Measurements from ENCODE around the gene PCARE.
"Not testable (repeated sequence)": the region's sequence is repeated elsewhere in the genome, so short reads cannot be mapped to it uniquely, and the experiment has no call there.

The PCARE gene

DNA sequence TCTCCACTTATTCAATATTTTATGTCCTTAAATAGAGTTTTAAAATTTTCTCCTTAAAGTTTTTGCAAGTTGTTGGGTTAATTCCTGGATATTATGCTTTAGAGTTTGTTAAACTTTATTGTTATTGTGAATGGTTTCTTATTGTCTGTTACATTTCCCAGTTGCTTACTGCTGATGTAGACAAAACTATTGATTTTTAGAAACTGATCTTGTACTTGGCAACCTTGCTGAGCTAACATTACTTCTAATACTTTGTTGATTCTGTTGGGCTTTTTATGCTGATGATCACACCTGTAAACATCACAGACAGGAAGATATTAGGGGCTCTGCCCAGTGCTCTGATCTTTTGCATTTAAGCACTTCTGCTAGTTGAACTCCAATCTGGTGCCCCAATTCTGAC is 38.1 kb upstream of the PCARE start:
- H3K27ac ChIP-seq = no peak overlapping the region
- no peaks in the 10 kb centered on the region for H3K27me3 ChIP-seq (ENCODE audit: insufficient read depth, low read depth, severe bottlenecking)
- TF ChIP-seq, protein P1, sequence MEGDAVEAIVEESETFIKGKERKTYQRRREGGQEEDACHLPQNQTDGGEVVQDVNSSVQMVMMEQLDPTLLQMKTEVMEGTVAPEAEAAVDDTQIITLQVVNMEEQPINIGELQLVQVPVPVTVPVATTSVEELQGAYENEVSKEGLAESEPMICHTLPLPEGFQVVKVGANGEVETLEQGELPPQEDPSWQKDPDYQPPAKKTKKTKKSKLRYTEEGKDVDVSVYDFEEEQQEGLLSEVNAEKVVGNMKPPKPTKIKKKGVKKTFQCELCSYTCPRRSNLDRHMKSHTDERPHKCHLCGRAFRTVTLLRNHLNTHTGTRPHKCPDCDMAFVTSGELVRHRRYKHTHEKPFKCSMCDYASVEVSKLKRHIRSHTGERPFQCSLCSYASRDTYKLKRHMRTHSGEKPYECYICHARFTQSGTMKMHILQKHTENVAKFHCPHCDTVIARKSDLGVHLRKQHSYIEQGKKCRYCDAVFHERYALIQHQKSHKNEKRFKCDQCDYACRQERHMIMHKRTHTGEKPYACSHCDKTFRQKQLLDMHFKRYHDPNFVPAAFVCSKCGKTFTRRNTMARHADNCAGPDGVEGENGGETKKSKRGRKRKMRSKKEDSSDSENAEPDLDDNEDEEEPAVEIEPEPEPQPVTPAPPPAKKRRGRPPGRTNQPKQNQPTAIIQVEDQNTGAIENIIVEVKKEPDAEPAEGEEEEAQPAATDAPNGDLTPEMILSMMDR (IDR thresholded peaks at IDR 0.05; ENCODE audit: low read depth, low read length) = no peak
- DNase-seq = no peak
- H3K9me3 ChIP-seq (ENCODE audit: severe bottlenecking) = no peaks in the 10 kb centered on the region
- no peaks in the 10 kb centered on the region for H3K36me3 ChIP-seq
- H3K4me3 ChIP-seq (ENCODE audit: low read depth, low read length) = no peak overlapping the region

DNA sequence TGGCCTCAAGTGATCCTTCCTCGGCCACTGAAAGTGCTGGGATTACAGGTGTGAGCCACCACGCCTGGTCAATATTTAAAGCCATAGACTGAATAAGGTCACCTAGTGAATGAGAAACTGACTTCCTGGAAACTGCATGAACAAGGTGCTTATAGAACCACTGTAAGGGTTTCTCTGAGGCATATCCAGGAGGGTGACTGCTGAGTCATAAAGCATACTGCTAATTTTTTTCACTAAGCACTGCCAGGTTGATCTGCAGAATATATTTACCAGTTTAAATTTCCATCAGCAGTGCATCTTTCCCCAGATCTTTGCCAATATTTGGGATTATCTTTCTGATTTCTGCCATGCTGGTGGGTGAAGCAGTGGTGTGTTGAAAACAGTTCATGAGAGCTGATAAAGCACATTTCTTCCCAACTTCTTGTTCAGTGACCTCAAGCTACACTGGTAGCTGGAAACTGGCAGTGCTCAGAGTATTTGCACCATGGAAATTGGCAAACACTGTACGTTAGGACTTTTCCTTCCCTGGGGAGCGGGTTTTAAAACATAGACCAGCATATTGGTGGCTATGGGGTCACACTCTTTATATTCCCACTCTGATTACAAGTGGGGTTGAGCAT is 36.7 kb upstream of the PCARE start:
- H3K9me3 ChIP-seq (ENCODE audit: severe bottlenecking) = no peaks in the 10 kb centered on the region
- DNase-seq = no peak
- H3K4me3 ChIP-seq (ENCODE audit: low read depth, low read length) = no peak overlapping the region
- TF ChIP-seq, protein P1 (IDR thresholded peaks at IDR 0.05; ENCODE audit: low read depth, low read length) = no peak
- no peak overlapping the region for H3K27ac ChIP-seq
- H3K27me3 ChIP-seq (ENCODE audit: insufficient read depth, low read depth, severe bottlenecking) = no peaks in the 10 kb centered on the region
- no peaks in the 10 kb centered on the region for H3K36me3 ChIP-seq

DNA sequence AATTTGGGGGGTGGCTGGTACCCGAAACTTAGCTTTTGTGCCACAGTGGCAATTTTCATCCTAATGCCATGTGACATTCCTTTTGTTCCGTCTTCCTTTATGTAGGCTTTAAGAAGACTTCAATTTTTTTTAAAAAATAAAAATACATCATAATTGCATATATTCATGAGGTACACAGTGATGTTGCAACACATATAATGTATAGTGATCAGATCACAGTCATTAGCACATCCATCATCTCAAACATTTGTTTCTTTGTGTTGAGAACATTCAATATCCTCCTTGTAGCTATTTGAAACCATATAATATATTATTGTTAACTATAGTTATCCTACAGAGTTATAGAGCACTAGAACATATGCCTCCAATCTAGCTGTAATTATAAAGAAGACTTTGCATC is 34.9 kb upstream of the PCARE start:
- H3K27me3 ChIP-seq (ENCODE audit: insufficient read depth, low read depth, severe bottlenecking) = no peaks in the 10 kb centered on the region
- no peak for DNase-seq
- TF ChIP-seq, protein P1 (IDR thresholded peaks at IDR 0.05; ENCODE audit: low read depth, low read length) = no peak
- H3K27ac ChIP-seq = no peak overlapping the region
- H3K36me3 ChIP-seq = no peaks in the 10 kb centered on the region
- no peaks in the 10 kb centered on the region for H3K9me3 ChIP-seq (ENCODE audit: severe bottlenecking)
- H3K4me3 ChIP-seq (ENCODE audit: low read depth, low read length) = no peak overlapping the region

DNA sequence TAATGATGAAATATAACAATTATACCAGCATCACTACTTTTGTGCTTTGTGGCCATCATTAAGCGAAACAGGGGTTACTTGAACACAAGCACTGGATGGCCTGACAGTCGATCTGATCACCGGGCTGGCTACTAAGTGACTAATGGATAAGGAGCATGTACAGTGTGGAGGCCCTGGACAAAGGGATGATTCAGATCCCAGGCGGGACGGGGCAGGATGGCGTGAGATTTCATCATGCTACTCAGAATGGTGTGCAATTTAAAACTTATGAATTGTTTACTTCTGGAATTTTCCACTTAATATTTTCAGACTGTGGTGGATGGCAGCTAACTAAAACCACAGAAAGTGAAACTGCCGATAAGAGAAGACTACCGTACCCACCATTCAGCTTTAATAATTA is 33.9 kb upstream of the PCARE start:
- no peak for DNase-seq

DNA sequence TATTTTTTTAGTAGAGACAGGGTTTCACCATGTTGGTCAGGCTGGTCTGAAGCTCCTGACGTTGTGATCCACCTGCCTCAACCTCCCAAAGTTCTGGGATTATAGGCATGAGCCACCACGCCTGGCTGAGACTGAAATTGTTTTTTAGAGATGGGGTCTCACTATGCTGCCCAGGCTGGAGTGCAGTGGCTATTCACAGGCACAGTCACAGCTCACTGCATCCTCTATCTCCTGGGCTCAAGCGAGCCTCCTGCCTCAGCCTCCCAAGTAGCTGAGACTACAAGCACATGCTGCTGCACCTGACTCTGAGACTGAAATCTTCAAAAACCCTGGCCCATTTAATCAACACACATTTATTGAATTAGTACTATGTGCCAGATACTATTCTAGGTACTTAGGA is 33.2 kb upstream of the PCARE start:
- not testable (repeated sequence) for H3K9me3 ChIP-seq (ENCODE audit: severe bottlenecking); H3K27me3 ChIP-seq (ENCODE audit: insufficient read depth, low read depth, severe bottlenecking); H3K27ac ChIP-seq; H3K36me3 ChIP-seq; H3K4me3 ChIP-seq (ENCODE audit: low read depth, low read length); DNase-seq

More for the DNA sequence above, 33.9 kb upstream of the PCARE start:
- H3K27ac ChIP-seq = no peak overlapping the region
- no peaks in the 10 kb centered on the region for H3K9me3 ChIP-seq (ENCODE audit: severe bottlenecking)
- no peak overlapping the region for H3K4me3 ChIP-seq (ENCODE audit: low read depth, low read length)
- no peaks in the 10 kb centered on the region for H3K36me3 ChIP-seq
- no peaks in the 10 kb centered on the region for H3K27me3 ChIP-seq (ENCODE audit: insufficient read depth, low read depth, severe bottlenecking)
- TF ChIP-seq, protein P1 (IDR thresholded peaks at IDR 0.05; ENCODE audit: low read depth, low read length) = no peak

DNA sequence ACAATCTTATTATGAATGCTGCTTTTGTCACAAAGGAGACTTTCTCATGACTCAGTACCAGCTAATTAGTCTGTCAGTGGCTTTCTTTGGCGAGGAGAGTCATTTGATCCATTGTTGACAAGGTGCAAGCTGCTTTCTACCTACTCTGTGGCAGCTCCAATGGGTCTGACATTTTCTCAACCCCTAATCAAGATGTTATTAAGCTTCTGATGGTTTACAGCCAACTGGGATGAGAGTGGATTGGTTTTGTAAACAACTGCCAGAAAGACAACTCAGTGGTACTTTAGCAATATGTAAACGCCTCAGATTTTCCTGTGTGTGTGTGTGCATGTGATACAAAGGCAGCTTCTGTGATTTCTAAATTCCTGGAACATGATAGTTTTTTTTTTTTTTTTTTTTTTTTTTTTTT is 32.7 kb upstream of the PCARE start:
- Histone ChIP-seq H3K27me3 (ENCODE audit: insufficient read depth, low read depth, severe bottlenecking) (no peaks in the 10 kb centered on the region), H3K9me3 (ENCODE audit: severe bottlenecking) (no peaks in the 10 kb centered on the region), H3K27ac (no peak overlapping the region), H3K4me3 (ENCODE audit: low read depth, low read length) (no peak overlapping the region), H3K36me3 (no peaks in the 10 kb centered on the region)
- no peak for DNase-seq
- TF ChIP-seq, protein P1 (IDR thresholded peaks at IDR 0.05; ENCODE audit: low read depth, low read length) = no peak

Data from WERI-Rb-1 (cell line).